Fibroblast of villous mesenchyme (primary cell): Measurements from ENCODE around the gene ETS2. TPM values are rescaled to one million over a fixed set of nuclear protein-coding genes. Genes with fewer than 3 reads are reported as not detected.

Source experiments
- DNase-seq: peaks from one replicate; pipeline ENCODE4 v3.0.0-alpha.2; 2010; ENCODE audit warnings: low read depth
- H3K4me3 ChIP-seq: 2 replicates; pipeline ENCODE4 v1.5.1; 2011; ENCODE audit warnings: low read depth, mild to moderate bottlenecking, low read length
- CTCF ChIP-seq: IDR thresholded peaks from 2 replicates; pipeline ENCODE4 v1.5.1; 2012; ENCODE audit warnings: low read depth, mild to moderate bottlenecking, low read length; ENCODE audit not compliant: insufficient read depth
- total RNA-seq: library from RNA; depleted of rRNA; stranded (reverse); fragments of >200 nt; gene quantifications from 2 replicates; pipeline ENCODE4 v1.2.3, GENCODE V29; 2012

The ETS2 gene
- total RNA-seq, 1 donor, result 45.8 TPM

- DNase-seq, result no peak
- no peak overlapping the region for H3K4me3 ChIP-seq
- no peak for TF ChIP-seq CTCF
Observed at GRCh38 chr21:38793926-38794713, 11.6 kb upstream of the ETS2 start.

GRCh38 chr21:38794978-38795377 lies 10.8 kb upstream of the ETS2 start:
- TF ChIP-seq CTCF, result no peak
- no peak for DNase-seq
- H3K4me3 ChIP-seq, result no peak overlapping the region

GRCh38 chr21:38795475-38795874 lies 10.3 kb upstream of the ETS2 start:
- DNase-seq, result no peak
- no peak overlapping the region for H3K4me3 ChIP-seq
- TF ChIP-seq CTCF, result no peak

GRCh38 chr21:38796424-38796823 lies 9.3 kb upstream of the ETS2 start:
- DNase-seq, result no peak
- H3K4me3 ChIP-seq, result no peak overlapping the region
- no peak for TF ChIP-seq CTCF

- DNase-seq, result no peak
- H3K4me3 ChIP-seq, result no peak overlapping the region
- no peak for TF ChIP-seq CTCF
Observed at GRCh38 chr21:38797470-38797869, 8.3 kb upstream of the ETS2 start.

- no peak for TF ChIP-seq CTCF
Observed at GRCh38 chr21:38798081-38798480, 7.6 kb upstream of the ETS2 start.

GRCh38 chr21:38798481-38798882 lies 7.2 kb upstream of the ETS2 start:
- no peak for DNase-seq
- TF ChIP-seq CTCF, result no peak
- no peak overlapping the region for H3K4me3 ChIP-seq

More at GRCh38 chr21:38798081-38798480, 7.6 kb upstream of the ETS2 start:
- H3K4me3 ChIP-seq, result no peak overlapping the region
- DNase-seq, result no peak
